ENCODE measurements around the gene PSTPIP2. TPM values are rescaled to one million over a fixed set of nuclear protein-coding genes. Genes with fewer than 3 reads are reported as not detected.

PSTPIP2 gene
- total RNA-seq, 1 experiment from 2014 or later = 0.39 TPM

DNA sequence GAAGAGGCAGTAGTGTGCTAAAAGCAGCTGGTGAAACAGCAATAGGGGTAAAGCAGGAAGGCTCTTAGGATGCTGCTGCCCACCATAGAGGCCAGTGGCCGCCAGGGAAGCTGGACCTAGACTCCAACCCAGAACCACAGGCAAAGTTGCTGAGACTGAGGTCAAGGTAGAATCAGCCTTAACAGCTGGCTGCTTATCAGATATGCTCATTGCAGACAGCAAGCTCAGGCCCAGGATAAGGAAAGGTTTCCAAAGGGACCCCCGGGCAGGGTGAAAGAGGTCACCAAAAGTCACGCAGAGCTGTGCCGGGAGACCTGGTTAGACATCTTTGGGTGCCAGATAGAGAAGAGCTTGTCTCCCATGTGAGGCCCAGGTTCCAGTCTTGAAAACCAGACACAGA lies 62.0 kb downstream of the PSTPIP2 start:
- in situ Hi-C loops (cut with HindIII; ENCODE audit: low pct_unique_long_range_greater_than_20kb, low sequenced_read_pairs) = no loop called here
- POLR2A ChIA-PET = no interaction called here
- Histone ChIP-seq H3K36me3 (ENCODE audit: control insufficient read depth, insufficient read depth, low read length) (no peaks in the 10 kb centered on the region), H3K27ac (ENCODE audit: low read length) (no peak overlapping the region), H3K9me3 (ENCODE audit: control insufficient read depth, insufficient read depth, low read depth, low read length) (no peaks in the 10 kb centered on the region), H3K27me3 (ENCODE audit: control insufficient read depth, insufficient read depth, low read length) (no peaks in the 10 kb centered on the region), H3K4me3 (ENCODE audit: low read depth in 2 of 2, low read length in 2 of 2) (no peak overlapping the region), H3K4me1 (ENCODE audit: control insufficient read depth, insufficient read depth, low read length) (no peaks in the 10 kb centered on the region)
- TF ChIP-seq, protein P1, sequence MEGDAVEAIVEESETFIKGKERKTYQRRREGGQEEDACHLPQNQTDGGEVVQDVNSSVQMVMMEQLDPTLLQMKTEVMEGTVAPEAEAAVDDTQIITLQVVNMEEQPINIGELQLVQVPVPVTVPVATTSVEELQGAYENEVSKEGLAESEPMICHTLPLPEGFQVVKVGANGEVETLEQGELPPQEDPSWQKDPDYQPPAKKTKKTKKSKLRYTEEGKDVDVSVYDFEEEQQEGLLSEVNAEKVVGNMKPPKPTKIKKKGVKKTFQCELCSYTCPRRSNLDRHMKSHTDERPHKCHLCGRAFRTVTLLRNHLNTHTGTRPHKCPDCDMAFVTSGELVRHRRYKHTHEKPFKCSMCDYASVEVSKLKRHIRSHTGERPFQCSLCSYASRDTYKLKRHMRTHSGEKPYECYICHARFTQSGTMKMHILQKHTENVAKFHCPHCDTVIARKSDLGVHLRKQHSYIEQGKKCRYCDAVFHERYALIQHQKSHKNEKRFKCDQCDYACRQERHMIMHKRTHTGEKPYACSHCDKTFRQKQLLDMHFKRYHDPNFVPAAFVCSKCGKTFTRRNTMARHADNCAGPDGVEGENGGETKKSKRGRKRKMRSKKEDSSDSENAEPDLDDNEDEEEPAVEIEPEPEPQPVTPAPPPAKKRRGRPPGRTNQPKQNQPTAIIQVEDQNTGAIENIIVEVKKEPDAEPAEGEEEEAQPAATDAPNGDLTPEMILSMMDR (IDR thresholded peaks at IDR 0.05) = no peak
- TF ChIP-seq POLR2AphosphoS5 (IDR thresholded peaks at IDR 0.05; ENCODE audit: low read depth, low read length) (no peak), SIN3A (IDR thresholded peaks at IDR 0.05; ENCODE audit: borderline replicate concordance, insufficient read depth, low read depth, low read length) (no peak), TCF7L2 (IDR thresholded peaks at IDR 0.05; ENCODE audit: low read depth, low read length) (no peak)
- TF ChIP-seq, protein P2, sequence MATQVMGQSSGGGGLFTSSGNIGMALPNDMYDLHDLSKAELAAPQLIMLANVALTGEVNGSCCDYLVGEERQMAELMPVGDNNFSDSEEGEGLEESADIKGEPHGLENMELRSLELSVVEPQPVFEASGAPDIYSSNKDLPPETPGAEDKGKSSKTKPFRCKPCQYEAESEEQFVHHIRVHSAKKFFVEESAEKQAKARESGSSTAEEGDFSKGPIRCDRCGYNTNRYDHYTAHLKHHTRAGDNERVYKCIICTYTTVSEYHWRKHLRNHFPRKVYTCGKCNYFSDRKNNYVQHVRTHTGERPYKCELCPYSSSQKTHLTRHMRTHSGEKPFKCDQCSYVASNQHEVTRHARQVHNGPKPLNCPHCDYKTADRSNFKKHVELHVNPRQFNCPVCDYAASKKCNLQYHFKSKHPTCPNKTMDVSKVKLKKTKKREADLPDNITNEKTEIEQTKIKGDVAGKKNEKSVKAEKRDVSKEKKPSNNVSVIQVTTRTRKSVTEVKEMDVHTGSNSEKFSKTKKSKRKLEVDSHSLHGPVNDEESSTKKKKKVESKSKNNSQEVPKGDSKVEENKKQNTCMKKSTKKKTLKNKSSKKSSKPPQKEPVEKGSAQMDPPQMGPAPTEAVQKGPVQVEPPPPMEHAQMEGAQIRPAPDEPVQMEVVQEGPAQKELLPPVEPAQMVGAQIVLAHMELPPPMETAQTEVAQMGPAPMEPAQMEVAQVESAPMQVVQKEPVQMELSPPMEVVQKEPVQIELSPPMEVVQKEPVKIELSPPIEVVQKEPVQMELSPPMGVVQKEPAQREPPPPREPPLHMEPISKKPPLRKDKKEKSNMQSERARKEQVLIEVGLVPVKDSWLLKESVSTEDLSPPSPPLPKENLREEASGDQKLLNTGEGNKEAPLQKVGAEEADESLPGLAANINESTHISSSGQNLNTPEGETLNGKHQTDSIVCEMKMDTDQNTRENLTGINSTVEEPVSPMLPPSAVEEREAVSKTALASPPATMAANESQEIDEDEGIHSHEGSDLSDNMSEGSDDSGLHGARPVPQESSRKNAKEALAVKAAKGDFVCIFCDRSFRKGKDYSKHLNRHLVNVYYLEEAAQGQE (IDR thresholded peaks at IDR 0.05; ENCODE audit: insufficient read depth in 1 of 2, low read depth in 2 of 2, low read length in 1 of 2) = no peak
- ATAC-seq (no peak), DNase-seq (ENCODE audit: low read depth, low spot score) (no peak)
- intact Hi-C loops (cut with micrococcal nuclease; ENCODE audit: unreplicated experiment) = no loop called here
- BruUV-seq (replicated peaks) = no TSS peak
- CTCF ChIA-PET = no interaction called here

DNA sequence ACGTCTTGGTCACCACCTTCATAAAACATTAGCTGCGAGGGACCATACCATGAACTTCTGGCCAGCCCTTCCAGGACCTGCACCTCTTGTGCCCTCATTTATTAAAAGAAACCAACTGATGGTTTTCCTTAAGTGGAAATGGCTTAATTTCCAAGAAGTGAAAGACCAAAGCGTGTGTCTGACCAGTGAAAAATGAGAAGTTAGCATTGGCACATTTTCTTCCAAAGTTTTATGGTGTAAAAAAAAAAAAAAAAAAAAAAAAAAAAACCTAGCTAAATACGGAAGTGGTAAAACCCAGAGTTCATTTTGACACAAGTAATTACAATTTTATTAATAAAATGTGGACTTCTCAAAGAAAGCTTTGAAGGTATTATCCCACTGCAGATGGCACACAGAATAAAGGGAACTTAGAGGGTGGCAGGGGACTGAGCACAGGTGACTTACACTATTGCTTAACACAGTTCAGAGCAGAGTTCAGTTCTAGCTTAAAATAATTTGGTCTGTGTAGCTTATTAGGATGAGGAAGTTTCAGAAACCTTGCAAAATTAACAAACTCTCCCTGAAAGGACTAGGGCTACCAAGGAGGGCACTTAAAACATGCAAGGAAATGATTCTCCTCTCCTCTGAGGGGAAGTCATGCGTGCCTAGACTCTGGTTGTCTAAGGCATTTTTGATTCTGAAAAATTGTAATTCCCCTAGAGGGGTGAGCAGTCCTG lies 62.8 kb downstream of the PSTPIP2 start:
- H3K9me3 ChIP-seq (ENCODE audit: control insufficient read depth, insufficient read depth, low read depth, low read length) = no peaks in the 10 kb centered on the region
- POLR2A ChIA-PET = no interaction called here
- BruUV-seq (replicated peaks) = no TSS peak
- no peak overlapping the region for H3K27ac ChIP-seq (ENCODE audit: low read length)
- intact Hi-C loops (cut with micrococcal nuclease; ENCODE audit: unreplicated experiment) (no loop called here), in situ Hi-C loops (cut with HindIII; ENCODE audit: low pct_unique_long_range_greater_than_20kb, low sequenced_read_pairs) (no loop called here)
- DNase-seq (ENCODE audit: low read depth, low spot score) (no peak), ATAC-seq (no peak)
- H3K4me1 ChIP-seq (ENCODE audit: control insufficient read depth, insufficient read depth, low read length) = no peaks in the 10 kb centered on the region
- H3K27me3 ChIP-seq (ENCODE audit: control insufficient read depth, insufficient read depth, low read length) = no peaks in the 10 kb centered on the region
- H3K36me3 ChIP-seq (ENCODE audit: control insufficient read depth, insufficient read depth, low read length) = no peaks in the 10 kb centered on the region
- no peak overlapping the region for H3K4me3 ChIP-seq (ENCODE audit: low read depth in 2 of 2, low read length in 2 of 2)
- no peak for TF ChIP-seq TCF7L2 (IDR thresholded peaks at IDR 0.05; ENCODE audit: low read depth, low read length)
- TF ChIP-seq, protein P2 (IDR thresholded peaks at IDR 0.05; ENCODE audit: insufficient read depth in 1 of 2, low read depth in 2 of 2, low read length in 1 of 2) = no peak
- no peak for TF ChIP-seq POLR2AphosphoS5 (IDR thresholded peaks at IDR 0.05; ENCODE audit: low read depth, low read length)
- TF ChIP-seq, protein P1 (IDR thresholded peaks at IDR 0.05) = no peak
- no peak for TF ChIP-seq SIN3A (IDR thresholded peaks at IDR 0.05; ENCODE audit: borderline replicate concordance, insufficient read depth, low read depth, low read length)
- CTCF ChIA-PET = no interaction called here
